CD4-positive, alpha-beta T cell treated with Interleukin-17A for 4 hours (primary cell): Measurements from ENCODE around the gene AUTS2.

Experiments
- DNase-seq: peaks from one replicate; pipeline ENCODE4 v3.0.0-alpha.2; 2020; ENCODE audit warnings: mixed read lengths

Gene AUTS2

DNA sequence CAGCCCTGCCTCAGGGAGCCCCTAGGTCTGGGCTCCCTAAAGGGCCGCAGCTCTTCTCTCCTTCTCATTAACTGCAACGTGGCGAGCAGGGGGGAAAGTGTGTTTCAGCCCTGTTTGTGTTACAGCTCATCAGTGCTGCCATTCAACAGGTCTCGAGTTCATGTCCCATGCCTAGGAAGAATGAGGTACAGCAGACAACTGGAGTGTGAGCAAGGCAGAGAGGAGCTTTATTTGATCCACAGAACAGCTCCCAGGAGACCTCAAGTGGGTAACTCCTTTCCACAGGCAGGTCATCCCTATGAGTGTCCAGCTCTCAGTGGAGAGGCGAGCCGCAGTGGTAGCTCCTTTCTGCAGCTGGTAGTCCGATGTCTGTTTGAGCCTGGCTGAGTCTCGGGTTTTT, 313.1 kb downstream of the AUTS2 start:
- no peak for DNase-seq

DNA sequence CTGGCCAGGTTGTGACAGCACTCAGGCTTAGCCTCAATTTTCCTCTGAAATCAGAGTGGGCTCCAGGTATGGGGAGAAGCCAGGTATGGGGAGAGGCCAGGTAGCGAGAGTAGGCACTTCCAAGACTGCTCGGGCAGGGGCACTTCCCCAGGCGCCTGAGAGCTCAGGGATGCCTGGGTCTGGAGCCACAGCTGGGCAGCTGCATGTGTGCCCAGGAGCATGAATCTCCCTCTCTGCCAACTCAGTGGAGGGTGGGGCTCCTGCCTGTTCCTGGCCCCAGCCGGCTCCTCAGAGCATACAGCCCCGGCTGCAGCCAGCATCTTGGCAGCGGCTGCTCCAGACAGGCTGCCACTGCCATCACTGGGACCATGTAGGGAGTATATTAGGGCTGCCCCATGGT, 313.9 kb downstream of the AUTS2 start:
- no peak for DNase-seq

DNA sequence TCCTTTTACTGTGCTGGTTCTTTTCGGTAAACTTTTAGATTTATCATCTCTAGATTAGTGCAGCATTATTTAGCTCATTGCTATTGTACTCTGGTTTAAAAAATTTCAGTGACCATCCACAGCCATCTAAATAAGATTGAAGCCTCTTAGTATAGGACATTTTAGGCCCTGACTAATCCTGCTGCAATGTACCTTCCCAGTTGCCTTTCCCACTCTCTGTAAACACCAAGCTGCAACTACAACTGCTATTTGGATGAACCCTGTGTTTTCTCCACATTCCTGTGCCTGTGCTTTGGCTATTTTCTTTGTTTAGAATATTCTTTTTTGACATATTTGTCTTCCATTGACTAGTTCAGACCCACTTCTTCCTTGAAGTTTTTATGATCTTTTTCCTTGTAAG, 314.6 kb downstream of the AUTS2 start:
- DNase-seq, result no peak

DNA sequence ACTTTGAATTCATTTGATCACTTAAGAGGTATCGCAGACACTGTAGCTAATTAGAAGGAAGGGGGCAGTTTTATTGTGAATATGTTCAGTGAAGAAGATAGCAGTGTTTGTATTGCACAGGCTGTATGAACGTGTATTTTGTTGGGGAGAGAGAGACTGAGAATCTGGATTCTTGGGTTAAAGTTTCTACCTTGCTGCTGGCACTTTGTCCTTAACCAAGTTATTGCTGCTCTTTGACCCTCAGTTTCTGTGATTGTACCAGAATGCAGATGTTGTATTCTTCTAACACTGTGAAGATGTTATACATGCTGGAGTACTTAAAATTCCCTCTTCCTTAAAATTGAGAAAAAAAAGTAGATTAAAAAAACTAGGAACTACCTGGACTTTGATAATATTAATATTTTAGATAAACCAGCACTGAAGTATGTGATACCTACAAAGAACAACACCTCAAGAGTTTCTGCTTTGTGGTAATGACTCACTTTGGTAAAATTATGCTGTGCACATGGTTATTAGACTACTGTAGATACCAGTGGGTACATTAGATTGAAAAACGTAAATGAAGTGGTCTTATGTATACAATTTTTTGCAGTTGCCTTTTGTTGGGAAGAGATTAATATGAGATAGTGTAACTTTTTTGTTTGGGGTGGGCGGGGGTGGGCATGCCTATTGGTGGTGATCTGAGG, 321.3 kb downstream of the AUTS2 start:
- no peak for DNase-seq

DNA sequence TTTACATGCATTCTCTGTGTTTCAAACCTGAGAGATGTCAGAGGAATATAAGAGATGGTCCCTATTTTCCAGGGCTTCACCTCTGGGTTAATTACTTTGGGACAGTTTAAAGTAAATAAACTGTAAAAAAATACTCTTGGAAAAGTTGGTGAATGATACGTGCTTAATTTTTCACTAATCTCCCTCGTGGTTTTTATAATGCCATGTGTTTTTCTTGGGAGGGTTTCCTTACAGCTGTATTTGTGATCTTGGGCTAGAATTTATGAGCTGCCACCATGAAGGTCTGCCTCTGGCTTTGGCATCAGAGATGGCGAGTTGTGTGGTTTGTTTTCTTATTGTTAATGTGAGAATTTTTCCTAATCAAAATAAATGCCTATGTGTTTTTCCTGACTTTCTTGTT, 322.5 kb downstream of the AUTS2 start:
- DNase-seq, result no peak

DNA sequence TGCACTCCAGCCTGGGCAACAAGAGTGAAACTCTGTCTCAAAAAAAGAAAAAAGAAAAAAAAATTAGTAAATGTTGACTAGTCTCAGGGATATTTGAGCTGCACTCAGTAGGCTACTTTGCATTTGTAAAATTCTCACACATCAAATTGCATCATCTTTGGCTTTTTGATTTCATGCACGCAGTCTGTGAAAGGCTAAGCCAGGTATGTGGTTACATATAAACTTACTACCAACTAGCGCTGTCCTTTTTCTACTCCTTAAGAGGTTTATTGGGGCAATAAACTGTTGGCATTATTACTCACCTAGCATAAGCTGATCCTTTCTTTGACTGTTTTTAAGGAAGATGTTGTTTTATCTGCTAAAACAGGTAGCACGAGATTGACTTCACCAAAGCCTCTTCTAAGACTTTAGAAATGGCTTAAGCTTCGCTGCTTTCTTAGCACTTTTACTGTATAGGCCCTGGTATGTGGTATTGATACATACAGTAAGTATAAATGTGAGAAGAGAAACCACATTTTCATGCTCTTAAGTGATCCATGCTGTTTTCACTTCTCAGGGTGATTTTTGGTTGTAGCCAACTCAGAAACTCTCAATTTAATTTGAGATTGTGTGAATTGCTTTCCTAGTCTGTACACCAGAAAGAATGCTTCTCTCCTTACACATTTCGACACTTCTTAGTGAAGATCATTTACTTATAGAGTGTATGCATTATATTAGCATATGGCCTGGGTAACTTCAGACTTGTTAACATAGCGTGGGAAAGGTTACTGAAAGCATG, 323.9 kb downstream of the AUTS2 start:
- DNase-seq, result no peak

DNA sequence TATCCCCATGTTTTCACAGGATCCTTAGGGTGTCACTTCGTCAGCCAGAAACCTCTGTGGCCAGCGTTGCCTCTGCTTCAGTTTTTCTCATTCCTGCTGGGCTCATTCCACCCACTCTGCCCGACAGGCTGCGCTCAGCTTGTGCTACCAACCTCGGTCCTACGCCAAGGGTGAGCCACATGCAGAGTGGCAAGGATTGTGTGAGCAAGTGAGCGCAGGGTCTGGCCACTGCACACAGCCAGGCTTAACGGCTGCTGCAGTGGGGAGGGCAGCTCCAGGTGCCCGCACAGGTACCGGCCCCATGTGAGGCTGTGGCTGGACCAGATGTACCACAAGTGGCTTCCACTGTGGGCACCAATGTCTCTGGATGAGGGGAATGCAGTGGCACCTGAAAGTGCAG, 329.2 kb downstream of the AUTS2 start:
- DNase-seq, result no peak

DNA sequence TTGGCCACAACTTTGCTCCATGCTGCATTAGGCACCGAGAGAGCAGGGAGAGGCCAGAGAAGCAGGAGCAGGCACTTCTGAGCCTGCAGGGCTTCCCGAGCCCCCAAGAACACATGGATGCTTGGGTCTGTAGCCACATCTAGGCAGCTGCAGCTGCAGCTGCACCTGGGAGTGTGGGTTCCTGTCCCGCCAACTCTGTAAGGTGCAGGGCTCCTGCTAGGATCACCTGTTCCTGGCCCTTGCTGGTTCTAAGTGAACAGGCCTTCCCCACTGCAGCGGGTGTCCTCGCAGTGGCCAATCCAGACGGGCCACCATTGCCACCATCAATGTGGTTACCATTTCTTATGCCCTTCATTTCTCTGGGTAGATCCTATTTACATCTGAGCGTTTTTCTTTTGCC, 330.3 kb downstream of the AUTS2 start:
- DNase-seq, result no peak

DNA sequence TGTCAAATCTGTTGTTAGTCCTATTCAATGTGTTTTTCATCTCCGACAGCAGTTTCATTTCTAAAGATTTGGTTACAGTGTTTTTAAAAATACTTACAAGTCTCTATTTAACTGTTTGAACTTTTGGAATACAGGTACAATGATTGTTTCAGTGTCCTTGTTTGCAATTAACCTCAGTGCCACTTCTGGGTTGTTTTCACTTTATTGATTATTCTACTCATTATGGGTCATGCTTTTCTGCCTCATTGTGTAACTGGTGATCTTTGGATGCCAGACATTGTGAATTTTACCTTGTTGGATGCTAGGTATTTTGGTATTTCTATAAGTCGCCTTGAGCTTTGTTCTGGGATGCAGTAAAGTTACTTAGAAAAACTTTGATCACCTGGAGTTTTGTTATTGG, 331.3 kb downstream of the AUTS2 start:
- DNase-seq, result no peak

DNA sequence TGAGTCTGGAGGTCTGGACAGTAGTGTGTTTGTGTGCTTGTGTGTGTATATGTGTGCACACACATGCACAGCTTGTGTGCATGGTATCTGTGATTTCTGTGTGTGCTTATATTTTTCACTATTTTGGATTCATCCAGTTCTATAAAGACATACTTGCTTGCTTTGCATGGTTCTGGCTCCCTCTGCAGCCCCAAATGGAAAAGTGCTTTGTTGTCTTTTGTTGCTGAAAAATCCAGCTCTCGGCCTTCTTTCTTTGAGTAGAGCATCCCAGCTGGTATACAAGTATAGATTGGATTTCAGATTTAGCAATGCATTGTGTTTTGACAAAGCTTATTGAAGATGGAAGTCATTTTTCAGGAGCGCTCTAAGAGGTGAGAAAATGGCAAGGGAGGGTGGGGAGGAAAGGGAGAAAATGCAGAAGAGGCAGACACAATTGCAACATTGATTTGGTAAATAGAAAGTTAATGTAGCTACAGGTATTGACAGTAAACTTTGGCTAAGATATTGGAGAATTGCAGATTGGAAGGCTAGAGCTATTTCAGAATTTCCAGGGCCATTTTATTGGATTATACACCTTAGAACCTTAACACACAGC, 333.9 kb downstream of the AUTS2 start:
- no peak for DNase-seq

DNA sequence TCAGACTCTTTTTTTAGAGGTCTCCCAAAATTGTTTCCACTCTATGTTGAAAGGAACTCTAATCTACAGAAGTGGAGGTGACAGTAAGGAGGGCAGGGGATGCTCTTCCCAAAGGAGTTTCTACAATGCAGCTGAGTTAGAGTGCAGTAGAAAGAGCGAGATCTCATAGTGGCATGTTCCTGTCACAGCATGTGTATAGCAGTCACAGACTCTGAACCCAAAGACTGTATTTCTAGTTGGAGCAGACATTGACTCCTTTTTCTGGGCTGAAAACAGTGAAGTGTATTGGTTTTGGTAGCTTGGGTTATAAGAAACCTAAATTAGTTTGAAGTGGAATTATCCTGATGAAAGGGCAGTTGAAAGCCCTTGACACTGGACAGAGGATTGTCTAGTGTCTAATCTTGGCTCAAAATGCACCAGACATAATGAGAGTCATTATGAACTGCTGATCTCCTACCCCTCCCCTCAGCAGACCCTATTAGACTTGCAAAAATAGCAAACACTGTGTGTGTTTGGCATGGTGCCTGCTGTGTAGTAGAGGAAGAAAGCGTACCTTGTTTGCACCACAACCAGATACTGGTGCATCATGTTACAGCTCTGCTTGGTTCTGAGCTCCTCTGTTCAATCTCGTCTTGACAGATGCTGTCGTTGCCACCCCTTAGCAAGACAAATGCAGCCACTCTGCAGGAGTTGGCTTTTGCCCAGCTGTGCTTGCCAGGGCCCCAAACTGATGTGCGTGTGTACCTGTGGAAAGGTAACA, 336.0 kb downstream of the AUTS2 start:
- no peak for DNase-seq

DNA sequence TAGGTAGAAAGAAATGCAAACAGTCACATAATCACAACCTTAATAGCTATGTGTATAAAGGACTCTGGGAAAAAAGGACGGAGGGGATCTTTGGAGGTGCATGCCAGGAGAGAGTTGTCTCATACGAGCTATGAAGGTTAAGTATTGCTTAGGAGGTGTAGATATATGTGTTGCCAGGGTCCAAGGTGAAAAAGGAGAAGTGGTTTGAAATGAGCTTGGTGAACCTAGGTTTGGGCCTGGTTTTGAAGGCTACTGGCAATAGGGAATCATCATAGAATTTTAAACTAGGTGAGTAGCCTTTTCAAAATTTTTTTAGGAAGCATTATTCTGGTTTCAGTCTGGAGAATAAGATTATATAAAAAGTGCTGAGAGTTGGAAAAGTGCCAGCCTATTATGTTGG, 336.8 kb downstream of the AUTS2 start:
- no peak for DNase-seq

DNA sequence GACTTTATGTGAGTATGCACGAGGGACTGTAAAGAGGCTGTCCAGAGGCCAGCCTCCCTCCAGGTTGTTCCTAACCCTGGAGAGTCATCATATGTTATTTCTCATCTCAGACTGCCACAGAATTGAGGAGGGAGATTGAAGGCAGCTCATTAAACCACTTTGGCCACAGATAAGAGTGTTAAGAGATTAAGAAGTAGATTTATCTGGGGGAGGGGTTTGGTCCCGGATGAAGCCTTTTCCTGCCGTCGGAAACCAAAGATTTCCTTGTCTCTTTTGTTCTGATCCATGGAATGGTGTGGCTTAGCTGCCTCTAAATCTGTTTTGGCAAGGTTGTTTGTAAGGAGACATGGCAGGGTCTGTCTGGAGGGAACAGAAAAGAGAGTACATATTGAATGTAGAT, 338.8 kb downstream of the AUTS2 start:
- DNase-seq, result no peak

DNA sequence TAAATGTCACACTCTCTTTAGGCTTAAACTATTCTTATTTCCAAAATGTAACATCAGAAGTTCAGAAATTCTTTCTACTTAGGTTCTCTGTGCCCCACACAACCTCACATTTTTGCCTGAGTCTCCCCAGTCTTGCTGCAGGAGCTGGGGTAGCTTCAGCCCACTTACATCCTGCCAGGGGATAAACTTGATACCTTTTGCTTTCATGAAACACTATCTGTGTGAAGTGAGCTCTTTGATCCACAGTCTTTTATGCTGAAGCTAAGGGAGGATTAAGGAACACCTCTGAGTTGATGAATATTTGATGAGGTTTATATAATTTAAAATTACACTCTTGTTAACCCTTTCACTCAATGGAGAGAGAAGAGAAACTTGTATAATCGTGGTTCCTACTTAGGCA, 341.0 kb downstream of the AUTS2 start:
- no peak for DNase-seq

DNA sequence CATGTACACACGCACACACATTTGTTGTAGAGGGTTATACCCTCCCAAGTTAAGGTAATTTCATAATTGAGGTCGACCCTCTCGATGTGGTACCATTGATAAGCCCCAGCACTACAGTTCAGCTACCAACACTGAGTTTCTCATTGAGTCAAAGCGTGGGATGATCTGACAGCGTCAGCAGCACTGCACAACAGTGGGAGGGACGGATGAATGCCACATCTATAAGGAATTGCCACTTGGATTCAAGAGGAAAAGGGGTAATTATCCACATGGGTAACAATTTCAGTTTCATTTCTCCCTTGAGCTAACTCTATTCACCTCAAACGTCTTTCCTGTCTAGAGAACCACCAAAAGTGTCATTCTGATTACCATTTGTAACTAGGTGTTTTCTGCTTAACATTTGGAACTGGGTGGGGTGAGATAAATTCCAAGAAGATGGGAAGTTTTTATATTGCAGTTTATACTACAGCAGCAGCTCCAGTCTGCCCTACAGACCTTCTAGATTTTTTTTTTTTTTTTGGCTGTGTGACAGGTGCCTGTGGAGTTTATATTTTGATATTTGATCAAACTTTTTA, 342.9 kb downstream of the AUTS2 start:
- DNase-seq, result no peak

DNA sequence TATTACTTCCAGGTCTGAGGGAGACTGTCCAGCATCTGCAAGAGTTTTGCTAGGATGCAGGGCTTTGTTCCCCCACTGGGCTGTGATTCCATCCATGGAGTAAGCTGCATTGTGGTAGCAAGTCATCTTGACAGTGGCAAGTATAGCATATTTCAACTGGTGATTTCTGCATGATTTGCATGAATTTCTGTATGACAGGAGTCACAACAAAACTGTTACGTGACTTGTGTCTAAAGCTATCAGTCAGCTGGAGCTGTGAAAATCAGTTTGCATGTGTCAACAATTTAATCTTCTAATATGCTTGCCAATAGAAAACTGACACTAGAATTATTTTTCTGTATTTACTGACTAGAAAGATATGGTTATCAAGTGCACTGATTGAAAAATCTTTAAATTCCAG, 344.3 kb downstream of the AUTS2 start:
- DNase-seq, result no peak

DNA sequence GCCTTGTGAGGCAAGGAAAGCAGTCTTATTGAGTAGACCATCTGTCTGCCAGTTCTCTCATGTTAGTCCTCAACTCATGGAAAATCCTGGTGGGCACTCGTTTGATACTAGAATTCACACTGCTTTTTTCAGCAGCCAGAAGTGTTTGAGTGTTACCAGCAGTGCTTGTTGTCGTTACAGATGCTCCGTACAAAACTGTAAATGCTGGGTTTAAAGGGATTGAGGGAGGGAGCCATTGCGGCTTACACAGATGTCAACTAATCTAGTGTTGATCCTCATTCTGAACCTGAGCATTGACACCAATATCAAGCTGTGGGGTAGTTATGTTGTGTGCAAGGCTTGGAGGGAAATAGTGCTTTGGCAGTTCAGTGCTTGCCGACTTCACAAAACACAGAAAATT, 348.6 kb downstream of the AUTS2 start:
- no peak for DNase-seq

DNA sequence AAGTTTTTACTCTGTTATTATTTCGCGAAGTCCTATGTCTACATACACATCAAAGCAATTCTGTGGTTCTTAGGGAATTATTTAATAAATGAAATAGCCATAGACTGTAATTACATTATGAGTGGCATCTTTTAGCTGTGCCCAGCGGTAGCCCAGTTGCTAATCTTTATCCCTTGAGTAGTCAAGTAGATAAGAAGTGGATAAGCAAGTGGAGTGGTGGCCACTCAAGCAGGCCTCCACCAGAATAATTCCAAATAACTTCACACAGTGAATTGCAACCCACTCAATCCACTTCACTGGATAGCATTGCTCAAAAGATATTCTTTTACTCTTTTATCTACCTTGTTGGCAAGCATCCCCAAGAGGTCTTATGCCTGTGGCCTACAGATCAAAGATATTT, 349.7 kb downstream of the AUTS2 start:
- DNase-seq, result no peak

DNA sequence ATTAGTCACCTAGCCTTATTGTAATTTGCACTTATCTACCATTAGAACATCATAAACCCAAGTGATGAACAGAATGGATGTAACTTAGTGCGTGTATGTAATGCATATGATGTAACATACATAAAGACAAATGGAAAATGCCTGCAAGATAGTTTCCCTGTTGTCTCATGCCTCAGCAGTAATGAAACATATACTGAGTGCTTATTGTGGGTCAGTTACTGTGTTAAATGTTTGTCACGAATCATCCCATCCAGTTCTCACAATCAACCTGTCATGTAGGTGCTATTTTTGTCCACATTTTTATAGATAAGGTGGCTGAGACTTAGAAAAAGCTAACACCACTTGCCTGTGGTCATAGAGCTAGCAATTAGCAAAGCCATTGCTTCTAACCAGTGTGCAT, 350.8 kb downstream of the AUTS2 start:
- no peak for DNase-seq

DNA sequence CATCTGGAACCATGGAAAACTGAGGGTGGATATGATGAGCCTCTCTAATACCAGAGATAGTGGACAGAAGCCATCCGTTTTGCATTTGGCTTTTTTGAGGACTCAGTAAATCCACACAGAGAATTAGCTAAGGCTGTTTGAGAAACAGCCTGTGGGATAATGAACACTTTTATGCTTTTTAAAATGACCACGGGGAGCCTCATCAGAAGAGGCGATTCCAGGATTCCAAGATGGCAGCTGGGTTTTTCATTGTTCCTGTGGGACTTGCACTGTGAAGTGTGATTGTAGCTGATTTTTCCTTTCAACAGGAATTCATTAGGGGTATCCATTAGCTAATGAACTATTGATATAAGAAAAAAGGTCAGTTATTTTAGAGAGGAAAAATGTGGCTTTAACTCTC, 353.2 kb downstream of the AUTS2 start:
- DNase-seq, result no peak

DNA sequence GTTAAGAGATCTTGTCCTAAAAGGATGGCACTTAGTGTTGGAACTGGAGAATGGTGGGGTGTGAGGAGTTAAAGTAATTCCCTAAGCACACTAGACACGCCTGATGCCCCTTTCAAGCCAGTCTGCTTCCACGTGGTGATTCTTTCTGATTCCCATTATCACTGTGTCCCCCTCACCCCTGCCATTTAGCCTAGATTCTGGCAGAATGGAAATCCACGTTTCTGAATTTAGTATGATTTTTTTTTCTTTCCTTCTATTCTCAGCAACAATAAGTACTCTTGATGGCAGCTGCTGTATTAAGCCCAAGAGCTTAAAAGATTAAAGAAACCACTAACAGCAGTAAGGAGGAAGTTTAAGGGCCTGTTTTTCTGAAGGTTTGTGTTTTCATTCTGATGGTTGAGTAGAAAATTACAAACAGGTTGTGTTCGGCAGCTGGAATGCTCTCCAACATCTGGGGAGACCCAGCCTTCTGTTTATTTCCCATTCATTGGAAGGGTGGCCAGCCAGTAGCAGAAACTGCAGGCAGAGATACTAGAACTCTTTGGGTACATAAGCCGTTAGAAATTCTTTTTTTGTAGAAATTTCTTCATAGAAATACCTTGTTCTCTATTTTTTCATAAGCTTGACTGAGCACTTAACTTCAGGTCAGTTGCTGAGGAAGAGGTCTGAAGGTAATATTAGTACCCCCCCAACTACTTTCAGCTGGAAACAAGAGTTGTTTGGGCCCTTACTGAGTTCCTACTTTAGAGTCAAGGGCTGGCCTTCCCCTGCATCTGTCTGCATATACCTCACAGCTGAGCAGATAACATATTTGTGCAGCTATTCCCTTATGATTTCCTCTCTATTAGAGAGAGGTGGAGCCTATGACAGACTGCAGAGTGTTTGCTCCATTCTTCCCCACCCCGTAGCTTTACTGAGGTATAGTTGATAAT, 355.1 kb downstream of the AUTS2 start:
- DNase-seq, result no peak

DNA sequence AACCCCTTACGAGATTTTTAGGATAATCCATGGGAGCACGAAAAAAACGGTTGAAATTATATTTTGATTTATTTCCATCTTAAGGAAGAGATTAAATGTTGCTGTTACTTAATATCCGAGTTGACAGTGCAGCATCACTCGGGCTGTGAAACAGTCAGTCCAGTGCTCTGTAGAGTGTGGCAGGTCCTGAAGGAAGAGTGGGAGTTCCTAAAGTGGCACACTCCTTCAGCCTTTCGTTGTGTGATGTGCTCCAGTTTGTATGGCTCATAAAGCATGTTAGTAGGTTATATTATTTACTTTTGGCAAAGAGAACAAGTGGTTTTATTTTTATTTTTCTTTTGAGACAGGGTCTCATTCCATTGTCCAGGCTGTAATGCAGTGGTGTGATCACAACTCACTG, 358.3 kb downstream of the AUTS2 start:
- no peak for DNase-seq
